ENCODE results near the gene A2M.
"Not testable (repeated sequence)": the region's sequence is repeated elsewhere in the genome, so short reads cannot be mapped to it uniquely, and the experiment has no call there.

Gene A2M

GRCh38 chr12:9143929-9144729 is 28.4 kb upstream of the A2M start:
- H3K27ac ChIP-seq (ENCODE audit: low read depth, low read length) = no peak overlapping the region
- no peak overlapping the region for H3K4me3 ChIP-seq (ENCODE audit: insufficient read depth, low read length, poor library complexity, severe bottlenecking)
- no peaks in the 10 kb centered on the region for H3K79me2 ChIP-seq (ENCODE audit: insufficient read depth, low read length)
- no peaks in the 10 kb centered on the region for H3K9me2 ChIP-seq (replicated peaks; ENCODE audit: insufficient read depth, low read length)
- H3K27me3 ChIP-seq (ENCODE audit: low read length) = no peaks in the 10 kb centered on the region
- no peak overlapping the region for H3K9ac ChIP-seq (ENCODE audit: low read length)
- TF ChIP-seq EZH2phosphoT487 (conservative IDR thresholded peaks at IDR 0.05; ENCODE audit: low read length) = no peak
- no peaks in the 10 kb centered on the region for H3F3A ChIP-seq (ENCODE audit: insufficient read depth)
- H3K4me2 ChIP-seq (ENCODE audit: low read depth, low read length, poor library complexity, severe bottlenecking) = no peak overlapping the region
- no peak overlapping the region for H2AFZ ChIP-seq (ENCODE audit: low read depth, low read length, severe bottlenecking)
- no peaks in the 10 kb centered on the region for H3K9me3 ChIP-seq (ENCODE audit: insufficient read depth, low read length)
- no peaks in the 10 kb centered on the region for H4K20me1 ChIP-seq (ENCODE audit: low read depth, low read length)
- H3K36me3 ChIP-seq (ENCODE audit: low read length) = no peaks in the 10 kb centered on the region

DNA sequence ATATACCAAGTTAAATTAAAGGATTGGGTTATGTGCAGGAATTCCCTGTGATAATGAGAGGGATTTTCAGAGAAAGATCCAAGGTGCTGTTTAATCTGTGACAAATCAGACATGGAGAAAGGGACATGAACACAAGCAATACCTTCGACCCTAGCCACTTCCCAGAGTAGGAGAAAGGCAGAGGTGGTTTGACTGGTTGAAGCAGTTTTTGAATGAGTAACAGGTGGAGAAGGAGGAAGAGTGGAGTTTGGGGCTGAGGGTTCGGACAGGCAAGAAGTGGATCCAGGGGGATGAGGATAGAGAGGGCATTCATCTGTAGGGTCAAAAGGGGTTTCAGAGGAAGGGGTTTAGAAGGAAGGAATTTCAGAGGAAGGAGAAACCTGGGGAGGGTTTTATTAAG is 27.4 kb upstream of the A2M start:
- Histone ChIP-seq H3K79me2 (ENCODE audit: insufficient read depth, low read length) (no peaks in the 10 kb centered on the region), H4K20me1 (ENCODE audit: low read depth, low read length) (no peaks in the 10 kb centered on the region), H3K4me3 (ENCODE audit: insufficient read depth, low read length, poor library complexity, severe bottlenecking) (no peak overlapping the region), H3K9ac (ENCODE audit: low read length) (no peak overlapping the region), H3K27ac (ENCODE audit: low read depth, low read length) (no peak overlapping the region), H3K9me2 (replicated peaks; ENCODE audit: insufficient read depth, low read length) (no peaks in the 10 kb centered on the region), H3K4me2 (ENCODE audit: low read depth, low read length, poor library complexity, severe bottlenecking) (no peak overlapping the region), H3K9me3 (ENCODE audit: insufficient read depth, low read length) (no peaks in the 10 kb centered on the region), H3K27me3 (ENCODE audit: low read length) (no peaks in the 10 kb centered on the region), H3F3A (ENCODE audit: insufficient read depth) (no peaks in the 10 kb centered on the region), H2AFZ (ENCODE audit: low read depth, low read length, severe bottlenecking) (no peak overlapping the region), H3K36me3 (ENCODE audit: low read length) (no peaks in the 10 kb centered on the region)
- no peak for TF ChIP-seq CTCF (IDR thresholded peaks at IDR 0.05; ENCODE audit: insufficient read depth, low read length, poor library complexity, severe bottlenecking)
- TF ChIP-seq EZH2phosphoT487 (conservative IDR thresholded peaks at IDR 0.05; ENCODE audit: low read length) = no peak

DNA sequence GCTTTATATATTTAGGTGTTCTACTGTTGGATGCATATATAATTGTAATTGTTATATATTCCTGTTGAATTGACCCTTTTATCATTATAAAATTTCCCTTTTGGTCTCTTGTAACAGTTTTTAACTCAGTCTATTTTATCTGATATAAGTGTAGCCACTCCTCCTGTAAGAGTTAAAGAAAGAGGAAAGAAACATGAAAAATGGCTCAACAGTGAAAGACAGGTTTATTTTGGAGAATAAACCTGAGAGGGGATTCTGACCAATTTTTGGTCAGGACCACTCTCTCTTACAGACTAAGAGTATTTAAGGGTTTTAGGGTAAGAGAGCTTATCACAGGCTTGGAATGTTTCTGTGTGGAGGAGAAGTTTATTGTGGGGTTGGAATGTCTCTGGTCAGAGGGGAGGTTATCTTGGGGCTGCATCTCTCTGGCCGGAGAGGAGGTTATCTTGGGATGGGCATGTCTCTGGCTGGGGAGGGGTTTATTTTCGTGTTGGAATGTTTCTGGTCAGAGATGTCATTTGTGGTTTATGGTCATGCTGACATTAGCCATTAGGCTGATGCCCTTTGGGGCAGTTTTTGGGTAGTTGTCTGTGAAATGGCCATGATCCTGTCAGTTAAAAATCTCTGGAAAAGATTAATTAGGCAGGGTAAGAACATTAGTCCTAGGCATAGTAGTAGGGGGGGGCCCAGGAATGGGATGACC is 24.0 kb upstream of the A2M start:
- not testable (repeated sequence) for H3K9me3 ChIP-seq (ENCODE audit: insufficient read depth, low read length); H3K4me2 ChIP-seq (ENCODE audit: low read depth, low read length, poor library complexity, severe bottlenecking); H3K36me3 ChIP-seq (ENCODE audit: low read length); H3F3A ChIP-seq (ENCODE audit: insufficient read depth); H3K79me2 ChIP-seq (ENCODE audit: insufficient read depth, low read length); H4K20me1 ChIP-seq (ENCODE audit: low read depth, low read length); H3K9ac ChIP-seq (ENCODE audit: low read length); H2AFZ ChIP-seq (ENCODE audit: low read depth, low read length, severe bottlenecking); H3K27me3 ChIP-seq (ENCODE audit: low read length); H3K9me2 ChIP-seq (replicated peaks; ENCODE audit: insufficient read depth, low read length); H3K4me3 ChIP-seq (ENCODE audit: insufficient read depth, low read length, poor library complexity, severe bottlenecking); H3K27ac ChIP-seq (ENCODE audit: low read depth, low read length)

GRCh38 chr12:9135903-9136310 is 20.2 kb upstream of the A2M start:
- no peaks in the 10 kb centered on the region for H3K9me2 ChIP-seq (replicated peaks; ENCODE audit: insufficient read depth, low read length)

More at GRCh38 chr12:9135903-9136310, 20.2 kb upstream of the A2M start:
- Histone ChIP-seq H3F3A (ENCODE audit: insufficient read depth) (no peaks in the 10 kb centered on the region), H3K36me3 (ENCODE audit: low read length) (no peaks in the 10 kb centered on the region), H3K27me3 (ENCODE audit: low read length) (no peaks in the 10 kb centered on the region), H3K79me2 (ENCODE audit: insufficient read depth, low read length) (no peaks in the 10 kb centered on the region), H3K4me3 (ENCODE audit: insufficient read depth, low read length, poor library complexity, severe bottlenecking) (no peak overlapping the region), H4K20me1 (ENCODE audit: low read depth, low read length) (no peaks in the 10 kb centered on the region), H3K9me3 (ENCODE audit: insufficient read depth, low read length) (no peaks in the 10 kb centered on the region), H3K4me2 (ENCODE audit: low read depth, low read length, poor library complexity, severe bottlenecking) (no peak overlapping the region), H3K27ac (ENCODE audit: low read depth, low read length) (no peak overlapping the region), H2AFZ (ENCODE audit: low read depth, low read length, severe bottlenecking) (no peak overlapping the region), H3K9ac (ENCODE audit: low read length) (no peak overlapping the region)
- TF ChIP-seq EZH2phosphoT487 (conservative IDR thresholded peaks at IDR 0.05; ENCODE audit: low read length) (no peak), CTCF (IDR thresholded peaks at IDR 0.05; ENCODE audit: insufficient read depth, low read length, poor library complexity, severe bottlenecking) (no peak)

All from SU-DHL-6 (cell line).